Gastroesophageal sphincter (tissue), 4 donors: ENCODE measurements around the gene SBK2. TPM values are rescaled to one million over a fixed set of nuclear protein-coding genes. Genes with fewer than 3 reads are reported as not detected.

Source experiments
- ATAC-seq: fragments of 150-250 bp; one replicate; pipeline ENCODE4 v1.9.1; 2016; ENCODE audit warnings: mild to moderate bottlenecking, moderate library complexity
- H3K27ac ChIP-seq, 4 donors: fragments of 200-600 bp; sonication (generic) in 3 of 4; 1 replicate in 3 of 4; 2 replicates in 1 of 4; pipeline ENCODE4 v1.5.1; 2016 to 2019
- H3K27me3 ChIP-seq: fragments of 200-600 bp; sonication (generic); one replicate; pipeline ENCODE4 v1.5.1; 2019
- H3K36me3 ChIP-seq, 2 donors: fragments of 200-600 bp; sonication (generic); one replicate each; pipeline ENCODE4 v1.5.1; 2019; ENCODE audit warnings: control low read depth in 1 of 2
- H3K4me1 ChIP-seq, 3 donors: fragments of 200-600 bp; sonication (generic); 1 replicate in 2 of 3; 2 replicates in 1 of 3; pipeline ENCODE4 v1.5.1; 2016 to 2019; ENCODE audit warnings: control low read depth in 2 of 3
- H3K4me3 ChIP-seq, 2 donors: fragments of 200-600 bp; sonication (generic); one replicate each; pipeline ENCODE4 v1.5.1; 2019; ENCODE audit warnings: mild to moderate bottlenecking in 1 of 2, moderate library complexity in 1 of 2
- H3K9me3 ChIP-seq, 3 donors: fragments of 200-600 bp; sonication (generic); one replicate each; pipeline ENCODE4 v1.5.1; 2017 to 2019; ENCODE audit warnings: control low read depth in 2 of 3
- CTCF ChIP-seq, 4 experiments: fragments of 200-600 bp in 2 of 4; fragments of 450-650 bp in 2 of 4; sonication (generic) in 1 of 4; IDR thresholded peaks; one replicate each; pipeline ENCODE4 v1.5.1; 2017 to 2019; ENCODE audit warnings: antibody characterized with exemption in 4 of 4, mild to moderate bottlenecking in 2 of 4, moderate library complexity in 2 of 4
- EP300 ChIP-seq: sonication (generic); formaldehyde crosslinking; IDR thresholded peaks from one replicate; pipeline ENCODE4 v1.6.1; 2017; ENCODE audit warnings: antibody characterized with exemption, mild to moderate bottlenecking
- POLR2A ChIP-seq, 2 donors: fragments of 450-650 bp; IDR thresholded peaks; one replicate each; pipeline ENCODE4 v1.6.1; 2017; ENCODE audit warnings: antibody characterized with exemption in 2 of 2, mild to moderate bottlenecking in 2 of 2, moderate library complexity in 1 of 2
- POLR2AphosphoS5 ChIP-seq: sonication (generic); formaldehyde crosslinking; IDR thresholded peaks from one replicate; pipeline ENCODE4 v1.6.1; 2017; ENCODE audit warnings: antibody characterized with exemption
- WGBS, 2 donors: methylation state at CpG; one replicate each; pipeline ENCODE4 v1.1.5; 2018; ENCODE audit warnings: low coverage in 1 of 2; 5-methylcytosine and 5-hydroxymethylcytosine counted together
- total RNA-seq, 4 donors: library from RNA; depleted of rRNA; stranded (reverse); fragments of >200 nt; gene quantifications; one replicate each; pipeline ENCODE4 v1.1.0, GENCODE V29; 2016

Gene SBK2
- total RNA-seq, 4 donors from 2014 or later: not detected

DNA sequence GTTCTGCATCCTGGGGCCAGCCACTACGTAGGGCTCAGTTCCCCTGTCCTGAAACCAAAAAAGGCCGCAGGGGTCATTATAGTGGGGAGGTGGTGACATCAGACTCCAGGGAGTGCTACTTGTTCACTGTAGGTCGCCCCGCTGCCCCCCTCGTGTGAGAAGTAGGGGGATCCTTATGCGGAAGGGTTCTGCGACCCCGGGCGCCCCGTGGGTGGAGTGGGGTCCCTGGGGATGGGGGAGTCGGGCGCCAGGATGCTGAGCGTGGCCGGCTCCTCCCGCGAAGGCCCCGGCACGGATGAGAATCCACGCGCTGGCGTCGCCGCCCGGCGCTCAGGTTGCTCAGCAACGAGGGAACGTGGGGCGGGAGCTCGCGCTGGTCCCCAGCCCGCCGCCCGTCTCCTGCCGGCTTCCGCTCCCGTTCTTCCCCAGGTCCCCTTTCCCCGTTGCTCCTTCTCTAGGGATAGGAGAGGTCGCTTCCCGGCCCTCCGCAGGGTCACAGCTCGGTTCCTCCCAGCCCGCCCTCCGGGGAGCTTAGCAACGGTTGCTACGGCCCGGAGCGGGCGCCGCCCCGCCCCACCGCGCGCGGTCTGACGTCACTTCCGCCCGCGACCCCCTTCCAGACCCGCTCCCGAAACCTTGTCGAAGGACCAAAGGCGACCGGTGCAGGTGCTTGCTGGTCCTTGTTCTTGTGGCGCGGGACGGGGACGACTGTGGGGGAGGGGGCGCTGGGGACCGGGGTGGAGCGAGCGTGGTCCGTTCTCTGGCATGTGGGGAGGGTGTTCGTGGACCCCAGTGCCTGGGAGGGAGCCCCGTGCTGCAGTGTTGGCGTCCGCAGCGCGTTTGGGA is 52.1 kb downstream of the SBK2 start, which contains the start of gene NAT14:
TSS of gene NAT14 (plus strand) at position 596 of the 846 bp plus-strand sequence. CDS start 521 bp downstream, outside the sequence.
- peak within 1 kb of the TSS; percentile 35 to 58 for H3K4me3 ChIP-seq

DNA sequence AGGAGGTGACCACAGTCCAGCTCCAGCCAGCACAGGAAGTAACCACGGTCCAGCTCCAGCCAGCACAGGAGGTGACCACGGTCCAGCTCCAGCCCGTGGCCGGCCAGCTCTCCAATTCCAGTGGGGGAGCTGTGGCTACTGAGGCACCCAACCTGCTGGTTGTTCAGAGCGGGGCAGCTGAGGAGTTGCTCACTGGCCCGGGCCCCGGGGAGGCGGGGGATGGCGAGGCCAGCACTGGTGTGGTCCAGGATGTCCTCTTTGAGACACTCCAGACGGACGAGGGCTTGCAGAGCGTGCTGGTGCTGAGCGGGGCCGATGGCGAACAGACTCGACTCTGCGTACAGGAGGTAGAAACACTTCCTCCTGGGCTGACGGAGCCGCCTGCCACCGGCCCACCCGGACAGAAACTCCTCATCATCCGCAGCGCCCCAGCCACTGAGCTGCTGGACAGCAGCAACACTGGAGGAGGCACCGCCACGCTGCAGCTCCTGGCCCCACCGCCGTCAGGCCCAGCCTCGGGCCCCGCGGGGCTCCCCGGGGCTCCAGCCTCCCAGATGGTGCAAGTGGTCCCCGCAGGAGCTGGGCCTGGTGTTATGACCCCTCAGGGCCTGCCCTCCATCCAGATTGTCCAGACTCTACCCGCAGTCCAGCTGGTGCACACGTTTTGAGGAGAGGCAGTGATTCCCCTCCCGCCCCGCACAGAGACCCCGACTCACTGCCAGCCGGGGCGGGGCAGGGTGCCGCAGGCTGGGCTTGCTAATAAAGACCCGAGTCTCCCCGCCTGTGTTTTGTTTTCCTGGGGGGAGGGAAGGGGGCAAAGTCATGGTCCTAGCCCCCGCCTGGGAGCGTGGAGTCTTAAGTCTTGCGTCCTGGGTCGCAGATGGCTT is 53.0 kb downstream of the SBK2 start:
- peak overlapping the region in 1 of 2 donors; percentile 58 for H3K4me3 ChIP-seq
- peaks cover 3 to 61% (median 49%) of the 10 kb centered on the region in 3 donors for H3K4me1 ChIP-seq
- 80% methylated on average over 2 of the region's 46 CpGs; no CpG with 5 or more reads in 1 of the 2 donors for WGBS, 2 donors
- no peak for ATAC-seq
- no peaks in the 10 kb centered on the region for H3K27me3 ChIP-seq
- peaks cover 0 to 39% of the 10 kb centered on the region in 2 donors for H3K36me3 ChIP-seq
- no peak for TF ChIP-seq EP300
- no peak for TF ChIP-seq POLR2AphosphoS5
- no peak for TF ChIP-seq CTCF (IDR thresholded peaks at IDR 0.05)
- no peak for TF ChIP-seq POLR2A (IDR thresholded peaks at IDR 0.05)
- H3K9me3 ChIP-seq: no peaks in the 10 kb centered on the region
- peak overlapping the region in 3 of 4 donors; percentile 95 to 99 (median 96) for H3K27ac ChIP-seq

More for the DNA sequence above, 52.1 kb downstream of the SBK2 start, which contains the start of gene NAT14:
- peak; percentile 37 for ATAC-seq
- TF ChIP-seq POLR2AphosphoS5 (peak; percentile 19), POLR2A (IDR thresholded peaks at IDR 0.05) (no peak)
- 0% methylated on average over 1 of the region's 78 CpGs; no CpG with 5 or more reads in 1 of the 2 donors for WGBS, 2 donors
- H3K9me3 ChIP-seq: no peaks in the 10 kb centered on the region
- H3K27ac ChIP-seq: peak within 1 kb of the TSS; percentile 86 to 99 (median 96)
- peaks cover 0 to 39% of the 10 kb centered on the region in 2 donors for H3K36me3 ChIP-seq
- H3K27me3 ChIP-seq: no peaks in the 10 kb centered on the region
- H3K4me1 ChIP-seq: peaks cover 3 to 67% (median 54%) of the 10 kb centered on the region in 3 donors

- WGBS, 2 donors: 96% methylated on average over 15 of the region's 47 CpGs; no CpG with 5 or more reads in 1 of the 2 donors
- no peaks in the 10 kb centered on the region for H3K9me3 ChIP-seq
- TF ChIP-seq EP300: no peak
- TF ChIP-seq POLR2A (IDR thresholded peaks at IDR 0.05): no peak
- no peak for TF ChIP-seq CTCF (IDR thresholded peaks at IDR 0.05)
- no peak for TF ChIP-seq POLR2AphosphoS5
- no peaks in the 10 kb centered on the region for H3K27me3 ChIP-seq
- H3K27ac ChIP-seq: no peak overlapping the region
- H3K4me1 ChIP-seq: peaks cover 3 to 61% (median 43%) of the 10 kb centered on the region in 3 donors
- peaks cover 0 to 39% of the 10 kb centered on the region in 2 donors for H3K36me3 ChIP-seq
- H3K4me3 ChIP-seq: no peak overlapping the region
- no peak for ATAC-seq
These were observed 53.8 kb downstream of the SBK2 start for GRCh38 chr19:55482967-55483705.

- TF ChIP-seq POLR2AphosphoS5: no peak
- no peak for TF ChIP-seq EP300
- Histone ChIP-seq H3K4me1 (peaks cover 3 to 61% (median 42%) of the 10 kb centered on the region in 3 donors), H3K27me3 (no peaks in the 10 kb centered on the region), H3K36me3 (peaks cover 0 to 39% of the 10 kb centered on the region in 2 donors), H3K9me3 (no peaks in the 10 kb centered on the region), H3K27ac (no peak overlapping the region), H3K4me3 (no peak overlapping the region)
- 100% methylated on average over 4 of the region's 83 CpGs; no CpG with 5 or more reads in 1 of the 2 donors for WGBS, 2 donors
- no peak for ATAC-seq
These were observed 54.6 kb downstream of the SBK2 start for GRCh38 chr19:55482156-55482961.

GRCh38 chr19:55481794-55482155 is 55.2 kb downstream of the SBK2 start:
- peaks cover 3 to 60% (median 38%) of the 10 kb centered on the region in 3 donors for H3K4me1 ChIP-seq
- TF ChIP-seq CTCF (IDR thresholded peaks at IDR 0.05) (no peak), POLR2AphosphoS5 (no peak), EP300 (no peak), POLR2A (IDR thresholded peaks at IDR 0.05) (no peak)
- ATAC-seq: no peak
- H3K27me3 ChIP-seq: no peaks in the 10 kb centered on the region
- no CpG with 5 or more reads among the region's 40 CpGs for WGBS, 2 donors
- H3K36me3 ChIP-seq: peaks cover 0 to 39% of the 10 kb centered on the region in 2 donors
- H3K27ac ChIP-seq: no peak overlapping the region
- H3K4me3 ChIP-seq: no peak overlapping the region
- no peaks in the 10 kb centered on the region for H3K9me3 ChIP-seq
